C4-2B (cell line): ENCODE results near the gene SLC7A8.
A peak's percentile ranks its signal among the peaks of the same experiment; 100 is the strongest.

ENCODE experiments used
- H3K27ac ChIP-seq: fragments of 450-650 bp; 2 replicates; pipeline ENCODE4 v1.5.1; 2017
- CTCF ChIP-seq: fragments of 450-650 bp; conservative IDR thresholded peaks from 2 replicates; pipeline ENCODE4 v1.5.1; 2017; ENCODE audit warnings: mild to moderate bottlenecking
- ZFX ChIP-seq: fragments of 450-650 bp; IDR thresholded peaks from 2 replicates; pipeline ENCODE4 v1.6.1; 2017

The SLC7A8 gene

DNA sequence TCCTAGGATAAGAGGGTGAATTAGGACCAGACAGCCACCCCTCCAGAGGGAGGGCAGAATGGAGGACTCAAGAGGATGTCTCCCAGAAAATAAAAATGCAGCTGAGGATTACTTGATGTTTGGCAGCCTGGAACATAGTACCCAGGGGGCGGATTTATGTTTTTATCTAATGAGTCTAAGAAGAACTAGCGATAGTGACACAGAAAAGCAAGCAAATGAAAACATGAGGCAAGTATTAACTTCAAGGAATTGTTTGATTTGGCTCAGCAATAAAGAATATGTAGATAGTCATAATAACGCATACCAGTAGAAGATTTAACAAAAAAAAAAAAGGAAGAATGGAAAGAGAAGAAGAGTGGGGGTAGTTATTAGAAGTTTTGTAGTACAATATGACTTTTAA, 10.0 kb upstream of the SLC7A8 start:
- no peak for TF ChIP-seq ZFX
- no peak for TF ChIP-seq CTCF
- no peak overlapping the region for H3K27ac ChIP-seq

DNA sequence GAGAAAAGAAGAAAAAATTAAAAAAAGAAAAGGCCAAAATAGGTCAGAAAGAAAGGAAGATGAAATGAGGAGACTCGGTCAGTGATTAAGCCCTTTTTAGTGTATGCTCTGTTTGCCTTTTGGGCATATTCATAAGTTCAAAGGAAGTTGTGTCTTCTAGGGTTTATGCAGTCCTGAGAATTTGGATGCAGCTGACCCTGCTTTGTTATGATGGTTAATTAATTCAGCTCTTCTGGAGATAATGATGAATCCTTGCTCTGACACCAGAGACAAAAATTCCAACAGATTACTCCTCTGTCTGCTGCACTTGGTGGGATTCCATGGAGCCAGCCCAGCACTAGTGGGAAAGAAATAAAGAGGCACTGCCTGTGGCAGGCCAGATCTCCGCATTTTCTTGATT, 4.5 kb upstream of the SLC7A8 start:
- TF ChIP-seq CTCF (no peak), ZFX (no peak)
- no peak overlapping the region for H3K27ac ChIP-seq

DNA sequence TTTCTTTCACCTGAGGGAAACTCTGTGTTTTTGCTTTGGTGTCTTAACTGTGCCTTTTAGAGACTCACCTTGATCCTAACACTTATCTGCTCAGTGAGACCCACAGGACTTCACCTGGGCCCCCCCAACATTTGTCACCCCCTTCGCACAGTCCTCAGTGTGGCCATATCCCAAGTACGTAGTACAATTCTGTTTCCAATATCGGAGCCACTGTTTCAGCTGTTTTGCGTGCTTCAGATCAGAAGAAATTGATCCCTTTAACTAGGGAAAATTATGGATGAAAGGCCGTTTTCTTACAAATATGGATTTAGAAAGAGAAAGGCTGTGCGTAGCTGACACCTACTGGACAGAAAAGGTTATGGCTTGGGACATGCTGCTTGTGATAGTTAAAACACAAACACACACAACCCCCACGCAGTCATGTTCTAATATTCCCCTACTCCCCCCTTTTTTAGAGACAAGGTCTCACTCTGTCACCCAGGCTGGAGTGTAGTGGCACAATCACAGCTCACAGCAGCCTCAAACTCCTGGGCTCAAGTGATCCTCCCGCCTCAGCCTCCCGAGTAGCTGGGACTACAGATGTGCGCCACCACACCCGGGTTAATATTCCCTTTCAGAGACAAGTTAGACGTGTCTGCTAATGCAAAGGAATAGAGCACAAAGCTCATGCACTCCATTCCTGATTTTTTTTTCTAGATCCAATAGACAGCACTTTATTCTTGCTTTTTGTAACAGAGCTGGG, 3.6 kb upstream of the SLC7A8 start:
- no peak for TF ChIP-seq ZFX
- peak; percentile 81 for TF ChIP-seq CTCF
- H3K27ac ChIP-seq: no peak overlapping the region

- no peak overlapping the region for H3K27ac ChIP-seq
- TF ChIP-seq ZFX: no peak
- no peak for TF ChIP-seq CTCF
These were observed 1.6 kb upstream of the SLC7A8 start for GRCh38 chr14:23185063-23185462.

DNA sequence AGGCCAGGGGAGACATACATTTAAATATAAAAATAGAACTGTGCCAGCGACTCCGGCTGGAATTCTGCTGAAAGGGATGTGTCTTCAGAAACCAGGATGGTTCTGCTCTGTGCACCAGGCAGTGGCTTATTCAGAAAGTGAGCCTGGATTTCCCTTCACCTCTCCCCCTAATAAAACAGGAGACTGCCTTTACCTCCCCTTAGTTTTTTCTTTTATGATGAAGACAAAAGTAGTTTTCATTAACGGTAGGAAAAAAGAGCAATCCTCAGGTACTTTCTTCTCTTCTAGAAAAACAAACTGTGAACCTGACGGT, 346 bp downstream of the SLC7A8 start:
- H3K27ac ChIP-seq: no peak overlapping the region
- no peak for TF ChIP-seq CTCF

GRCh38 chr14:23182372-23183157, 895 bp downstream of the SLC7A8 start:
- H3K27ac ChIP-seq: no peak overlapping the region

More at GRCh38 chr14:23182372-23183157, 895 bp downstream of the SLC7A8 start:
- TF ChIP-seq ZFX (no peak), CTCF (no peak)
